Gastroesophageal sphincter (tissue), 4 donors: ENCODE measurements around the gene SH3PXD2B. TPM values are rescaled to one million over a fixed set of nuclear protein-coding genes. Genes with fewer than 3 reads are reported as not detected.

Experiments used
- ATAC-seq: fragments of 150-250 bp; one replicate; pipeline ENCODE4 v1.9.1; 2016; ENCODE audit warnings: mild to moderate bottlenecking, moderate library complexity
- H3K27ac ChIP-seq, 4 donors: fragments of 200-600 bp; sonication (generic) in 3 of 4; 1 replicate in 3 of 4; 2 replicates in 1 of 4; pipeline ENCODE4 v1.5.1; 2016 to 2019
- H3K27me3 ChIP-seq: fragments of 200-600 bp; sonication (generic); one replicate; pipeline ENCODE4 v1.5.1; 2019
- H3K36me3 ChIP-seq, 2 donors: fragments of 200-600 bp; sonication (generic); one replicate each; pipeline ENCODE4 v1.5.1; 2019; ENCODE audit warnings: control low read depth in 1 of 2
- H3K4me1 ChIP-seq, 3 donors: fragments of 200-600 bp; sonication (generic); 1 replicate in 2 of 3; 2 replicates in 1 of 3; pipeline ENCODE4 v1.5.1; 2016 to 2019; ENCODE audit warnings: control low read depth in 2 of 3
- H3K4me3 ChIP-seq, 2 donors: fragments of 200-600 bp; sonication (generic); one replicate each; pipeline ENCODE4 v1.5.1; 2019; ENCODE audit warnings: mild to moderate bottlenecking in 1 of 2, moderate library complexity in 1 of 2
- H3K9me3 ChIP-seq, 3 donors: fragments of 200-600 bp; sonication (generic); one replicate each; pipeline ENCODE4 v1.5.1; 2017 to 2019; ENCODE audit warnings: control low read depth in 2 of 3
- CTCF ChIP-seq, 4 experiments: fragments of 200-600 bp in 2 of 4; fragments of 450-650 bp in 2 of 4; sonication (generic) in 1 of 4; IDR thresholded peaks; one replicate each; pipeline ENCODE4 v1.5.1; 2017 to 2019; ENCODE audit warnings: antibody characterized with exemption in 4 of 4, mild to moderate bottlenecking in 2 of 4, moderate library complexity in 2 of 4
- EP300 ChIP-seq: sonication (generic); formaldehyde crosslinking; IDR thresholded peaks from one replicate; pipeline ENCODE4 v1.6.1; 2017; ENCODE audit warnings: antibody characterized with exemption, mild to moderate bottlenecking
- POLR2A ChIP-seq, 2 donors: fragments of 450-650 bp; IDR thresholded peaks; one replicate each; pipeline ENCODE4 v1.6.1; 2017; ENCODE audit warnings: antibody characterized with exemption in 2 of 2, mild to moderate bottlenecking in 2 of 2, moderate library complexity in 1 of 2
- POLR2AphosphoS5 ChIP-seq: sonication (generic); formaldehyde crosslinking; IDR thresholded peaks from one replicate; pipeline ENCODE4 v1.6.1; 2017; ENCODE audit warnings: antibody characterized with exemption
- WGBS, 2 donors: methylation state at CpG; one replicate each; pipeline ENCODE4 v1.1.5; 2018; ENCODE audit warnings: low coverage in 1 of 2; 5-methylcytosine and 5-hydroxymethylcytosine counted together
- total RNA-seq, 4 donors: library from RNA; depleted of rRNA; stranded (reverse); fragments of >200 nt; gene quantifications; one replicate each; pipeline ENCODE4 v1.1.0, GENCODE V29; 2016

Gene SH3PXD2B
- total RNA-seq, 4 donors from 2014 or later = 40.2 to 80.9 (median 56.0) TPM

- peak overlapping the region; percentile 38 to 80 (median 58) for H3K27ac ChIP-seq
- H3K9me3 ChIP-seq = no peaks in the 10 kb centered on the region
- H3K36me3 ChIP-seq = peaks cover 0 to 15% of the 10 kb centered on the region in 2 donors
- no peaks in the 10 kb centered on the region for H3K27me3 ChIP-seq
- H3K4me1 ChIP-seq = peaks cover 6 to 93% (median 16%) of the 10 kb centered on the region in 3 donors
- no peak for ATAC-seq
- no peak overlapping the region for H3K4me3 ChIP-seq
- TF ChIP-seq CTCF (IDR thresholded peaks at IDR 0.05) (no peak), POLR2AphosphoS5 (no peak), POLR2A (IDR thresholded peaks at IDR 0.05) (no peak), EP300 (no peak)
- 64% methylated on average over 5 of the region's 9 CpGs; no CpG with 5 or more reads in 1 of the 2 donors for WGBS, 2 donors
Observed at GRCh38 chr5:172436879-172437369, 17.4 kb downstream of the SH3PXD2B start.

- TF ChIP-seq EP300 = no peak
- peak; percentile 50 for TF ChIP-seq POLR2AphosphoS5
- TF ChIP-seq POLR2A (IDR thresholded peaks at IDR 0.05) = no peak
- Histone ChIP-seq H3K27me3 (no peaks in the 10 kb centered on the region), H3K4me1 (peaks cover 6 to 94% (median 16%) of the 10 kb centered on the region in 3 donors), H3K27ac (peak overlapping the region; percentile 38 to 80 (median 58)), H3K4me3 (no peak overlapping the region), H3K9me3 (no peaks in the 10 kb centered on the region), H3K36me3 (peaks cover 0 to 15% of the 10 kb centered on the region in 2 donors)
- no peak for ATAC-seq
- WGBS, 2 donors = 71 to 81% methylated on average over 3 to 6 of the region's 12 CpGs
Observed at GRCh38 chr5:172436078-172436878, 18.0 kb downstream of the SH3PXD2B start.

GRCh38 chr5:172435362-172436077, 18.8 kb downstream of the SH3PXD2B start:
- peaks cover 0 to 15% of the 10 kb centered on the region in 2 donors for H3K36me3 ChIP-seq
- H3K27me3 ChIP-seq = no peaks in the 10 kb centered on the region
- no peaks in the 10 kb centered on the region for H3K9me3 ChIP-seq
- peaks cover 6 to 94% (median 17%) of the 10 kb centered on the region in 3 donors for H3K4me1 ChIP-seq
- TF ChIP-seq CTCF (IDR thresholded peaks at IDR 0.05) (no peak), POLR2A (IDR thresholded peaks at IDR 0.05) (no peak), EP300 (no peak), POLR2AphosphoS5 (no peak)
- no peak for ATAC-seq
- H3K4me3 ChIP-seq = no peak overlapping the region
- 70% methylated on average over 7 of the region's 8 CpGs; no CpG with 5 or more reads in 1 of the 2 donors for WGBS, 2 donors
- H3K27ac ChIP-seq = peak overlapping the region in 3 of 4 donors; percentile 38 to 80 (median 76)

DNA sequence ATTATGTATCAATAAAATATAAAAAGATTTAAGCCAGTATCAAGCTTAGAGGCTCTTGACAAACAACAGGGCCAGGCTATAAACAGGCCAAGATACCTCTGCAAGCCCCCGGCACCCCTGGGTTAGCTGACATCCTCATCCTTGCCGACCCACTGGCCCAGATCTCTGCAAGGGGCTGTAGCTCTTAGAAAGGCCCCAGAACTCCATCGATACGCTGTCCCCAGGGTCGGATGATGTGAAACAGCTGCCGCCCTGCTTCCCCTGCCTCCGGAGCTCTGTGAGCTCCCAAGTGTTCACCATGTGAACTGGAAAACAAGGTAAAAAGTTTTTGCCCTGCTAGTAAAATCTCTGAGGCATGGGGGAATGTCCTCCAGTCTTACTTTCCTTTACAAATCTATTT, 20.1 kb downstream of the SH3PXD2B start:
- H3K4me1 ChIP-seq = peaks cover 6 to 94% (median 27%) of the 10 kb centered on the region in 3 donors

More for the DNA sequence above, 20.1 kb downstream of the SH3PXD2B start:
- no peak overlapping the region for H3K4me3 ChIP-seq
- no peaks in the 10 kb centered on the region for H3K9me3 ChIP-seq
- H3K27ac ChIP-seq = peak overlapping the region in 3 of 4 donors; percentile 2 to 80 (median 76)
- ATAC-seq = no peak
- TF ChIP-seq CTCF (IDR thresholded peaks at IDR 0.05) = no peak
- no peak for TF ChIP-seq POLR2A (IDR thresholded peaks at IDR 0.05)
- TF ChIP-seq POLR2AphosphoS5 = no peak
- no peak for TF ChIP-seq EP300
- 72 to 77% methylated on average over 6 of the region's 7 CpGs for WGBS, 2 donors
- no peaks in the 10 kb centered on the region for H3K27me3 ChIP-seq
- H3K36me3 ChIP-seq = peaks cover 0 to 2% of the 10 kb centered on the region in 2 donors
